SH-SY5Y (cell line): ENCODE data around the gene RANBP17.

Experiments
- GATA2 ChIP-seq: IDR thresholded peaks from 2 replicates; pipeline ENCODE4 v1.6.1; 2011; ENCODE audit warnings: mild to moderate bottlenecking, low read depth, low read length
- GATA3 ChIP-seq: IDR thresholded peaks from 2 replicates; pipeline ENCODE4 v1.6.1; 2011; ENCODE audit warnings: low read depth, mild to moderate bottlenecking, low read length, moderate library complexity

The RANBP17 gene

DNA sequence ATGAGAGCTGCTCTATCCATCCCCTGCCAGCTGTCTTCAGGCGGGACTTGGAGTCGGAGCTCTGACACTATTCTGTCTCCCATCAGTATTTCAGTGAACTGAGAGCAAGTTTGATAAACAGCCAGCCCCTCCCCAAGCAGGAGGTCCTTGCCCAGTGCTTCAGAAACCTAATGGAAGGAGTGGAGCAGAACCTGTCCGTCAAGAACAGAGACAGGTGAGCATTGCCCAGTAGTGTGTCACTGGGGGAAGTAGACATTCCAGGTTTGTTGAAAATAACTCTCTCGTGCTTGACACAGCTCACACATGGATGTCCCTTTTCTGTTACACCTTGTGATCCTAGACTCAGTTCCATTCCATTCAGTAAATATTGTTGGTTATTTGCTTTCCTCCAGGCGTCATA, 434.0 kb downstream of the RANBP17 start:
- TF ChIP-seq GATA3 (no peak), GATA2 (no peak)

DNA sequence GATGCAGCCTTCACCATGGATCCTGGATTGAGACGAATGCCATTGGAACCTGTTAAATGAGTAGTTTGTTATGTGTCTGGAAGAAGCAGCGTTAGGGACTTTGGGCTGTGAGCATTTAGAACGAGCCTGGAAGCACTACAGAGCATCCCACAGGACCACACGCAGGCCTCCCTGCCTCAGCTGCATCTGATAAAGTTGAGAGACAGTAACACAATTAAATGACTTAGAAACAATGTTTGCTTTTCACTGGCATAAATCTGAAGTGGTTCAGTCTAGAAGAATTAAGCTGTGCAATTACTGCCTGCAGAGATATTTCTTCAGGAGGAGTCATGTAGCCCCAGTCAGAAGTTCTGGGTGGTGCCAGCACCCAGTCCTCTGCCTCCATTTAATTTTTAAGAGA, 437.4 kb downstream of the RANBP17 start:
- TF ChIP-seq GATA3 (0 out of 2 replicates have a peak, but pooled peaks have one; percentile 17), GATA2 (peak; percentile 81)

- no peak for TF ChIP-seq GATA2
- no peak for TF ChIP-seq GATA3
These were observed 438.0 kb downstream of the RANBP17 start for GRCh38 chr5:171299851-171300250.

DNA sequence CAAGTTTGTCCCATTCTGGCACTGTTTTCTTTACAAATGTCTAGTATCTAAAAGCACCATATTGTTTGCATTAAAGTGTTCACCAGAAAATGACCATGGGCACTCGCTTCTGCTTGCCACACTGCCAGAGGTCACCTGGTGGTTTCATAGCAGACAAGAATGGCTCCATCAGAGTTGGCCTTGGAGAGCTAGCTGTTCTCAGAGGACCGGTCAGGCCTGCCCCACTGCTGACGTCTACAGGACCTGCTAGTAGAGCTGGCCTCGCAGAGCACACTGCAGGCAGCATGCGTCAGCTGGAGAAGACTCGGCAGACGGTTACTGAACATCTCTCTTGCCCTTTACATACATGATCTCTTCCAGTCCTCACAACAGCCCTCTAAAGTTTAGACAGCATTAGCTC, 438.5 kb downstream of the RANBP17 start:
- no peak for TF ChIP-seq GATA2
- no peak for TF ChIP-seq GATA3

GRCh38 chr5:171306166-171306565, 444.3 kb downstream of the RANBP17 start:
- TF ChIP-seq GATA3 (no peak), GATA2 (no peak)

DNA sequence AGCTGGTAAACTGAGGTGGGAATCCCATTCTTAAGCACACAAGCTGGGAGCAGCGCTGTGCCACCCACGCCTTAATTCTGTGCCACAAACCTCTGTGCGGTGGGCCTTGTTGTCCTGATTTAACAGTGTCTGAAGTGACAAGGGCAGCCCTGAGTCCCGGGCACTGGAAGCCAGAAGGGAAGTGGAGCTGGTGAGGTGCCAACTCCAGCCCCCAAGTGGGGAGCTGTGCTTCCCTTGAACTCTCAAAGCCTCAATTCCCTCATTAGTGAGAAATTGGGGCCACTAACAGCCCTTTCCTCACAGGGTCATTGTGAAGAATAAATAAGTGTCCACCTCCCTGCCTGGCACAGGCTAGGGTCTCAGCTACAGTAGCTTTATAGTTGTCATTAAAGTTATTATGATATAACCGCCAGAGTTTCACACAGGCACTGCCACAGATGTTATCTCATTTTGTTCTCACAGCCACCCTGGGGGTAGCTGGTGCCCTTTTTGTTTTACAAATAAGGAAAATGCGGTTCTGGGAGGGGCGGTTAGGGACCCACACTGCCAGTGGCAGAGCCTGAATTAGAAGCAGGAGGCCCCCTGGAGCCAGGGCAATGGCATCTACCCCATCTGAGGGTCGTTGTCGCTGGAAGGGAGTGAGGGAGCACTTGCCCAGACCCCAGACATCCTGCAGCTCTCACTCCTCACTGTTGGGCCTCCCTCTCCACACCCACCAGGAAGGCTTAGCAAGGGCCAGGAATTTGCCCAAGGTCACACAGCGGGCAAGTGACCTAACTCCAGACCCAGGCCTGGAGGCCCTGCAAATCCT, 445.2 kb downstream of the RANBP17 start:
- peak; percentile 95 for TF ChIP-seq GATA2
- no peak; the same call in 1 of the 2 replicates for TF ChIP-seq GATA3

DNA sequence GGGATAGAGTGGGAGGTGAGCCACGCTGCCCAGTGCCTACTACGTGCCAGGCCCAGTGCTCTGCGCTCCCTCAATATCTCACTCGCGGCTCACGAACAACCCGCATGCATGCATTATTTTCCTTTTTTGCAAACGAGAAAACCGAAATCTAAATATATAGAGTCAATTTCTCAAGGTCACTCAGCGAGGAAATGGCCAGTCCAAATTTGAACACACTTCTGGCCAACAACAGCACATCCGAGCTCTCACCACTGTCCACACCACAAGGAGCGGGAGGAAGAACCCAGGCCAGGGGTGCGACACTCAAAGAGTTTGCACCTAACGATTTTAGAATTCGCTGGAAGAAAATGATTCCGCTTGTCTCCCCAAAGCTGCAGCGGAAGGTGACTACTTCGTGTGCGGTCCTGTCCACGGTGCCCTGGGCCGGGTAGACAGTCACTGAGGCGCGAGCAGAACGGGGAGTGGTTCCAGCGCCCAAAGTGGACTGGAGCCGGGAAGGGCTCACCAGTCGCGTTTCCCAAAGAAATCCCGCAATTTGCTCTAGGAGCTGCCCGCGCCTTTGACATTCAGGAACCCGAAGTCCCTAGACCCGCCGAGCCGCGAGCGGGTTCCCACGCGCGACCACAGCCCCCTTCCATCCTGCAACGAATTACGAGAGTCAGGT, 446.1 kb downstream of the RANBP17 start:
- TF ChIP-seq GATA2 (no peak), GATA3 (no peak)

GRCh38 chr5:171308453-171309275, 446.8 kb downstream of the RANBP17 start, which contains the start of gene TLX3:
Gene TLX3, plus strand, starts transcription at chr5:171309248. Its CDS starts 118 bp downstream, at chr5:171309366.
- TF ChIP-seq GATA2 (no peak), GATA3 (no peak)

DNA sequence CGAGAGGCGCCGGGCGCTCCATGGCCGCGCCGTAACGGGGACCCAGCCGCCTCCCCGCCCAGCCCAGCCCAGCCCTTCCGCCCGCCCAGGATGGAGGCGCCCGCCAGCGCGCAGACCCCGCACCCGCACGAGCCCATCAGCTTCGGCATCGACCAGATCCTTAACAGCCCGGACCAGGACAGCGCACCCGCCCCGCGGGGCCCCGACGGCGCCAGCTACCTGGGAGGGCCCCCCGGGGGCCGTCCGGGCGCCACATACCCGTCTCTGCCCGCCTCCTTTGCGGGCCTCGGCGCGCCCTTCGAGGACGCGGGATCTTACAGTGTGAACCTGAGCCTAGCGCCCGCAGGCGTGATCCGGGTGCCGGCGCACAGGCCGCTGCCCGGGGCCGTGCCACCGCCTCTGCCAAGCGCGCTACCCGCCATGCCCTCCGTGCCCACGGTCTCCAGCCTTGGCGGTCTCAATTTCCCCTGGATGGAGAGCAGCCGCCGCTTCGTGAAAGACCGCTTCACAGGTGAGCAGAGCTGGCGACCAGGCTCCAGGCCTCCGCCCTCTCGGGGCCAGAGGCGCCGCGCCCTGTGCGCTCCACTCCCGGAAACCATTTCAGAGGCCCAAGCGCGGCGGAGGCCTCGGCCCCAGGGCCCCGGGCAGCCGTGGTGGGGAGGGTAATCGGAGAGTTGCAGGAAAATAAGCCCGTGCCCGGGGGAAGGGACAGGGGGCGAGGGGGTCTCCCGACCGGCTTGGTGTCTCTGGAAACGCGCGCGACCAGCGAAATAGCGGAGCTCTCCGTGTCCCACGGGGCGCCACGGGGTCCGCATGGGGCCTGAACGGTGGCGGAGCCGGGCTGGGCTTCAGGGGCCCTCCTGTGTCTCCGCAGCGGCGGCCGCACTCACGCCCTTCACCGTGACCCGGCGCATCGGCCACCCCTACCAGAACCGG, 447.7 kb downstream of the RANBP17 start:
- no peak for TF ChIP-seq GATA3

DNA sequence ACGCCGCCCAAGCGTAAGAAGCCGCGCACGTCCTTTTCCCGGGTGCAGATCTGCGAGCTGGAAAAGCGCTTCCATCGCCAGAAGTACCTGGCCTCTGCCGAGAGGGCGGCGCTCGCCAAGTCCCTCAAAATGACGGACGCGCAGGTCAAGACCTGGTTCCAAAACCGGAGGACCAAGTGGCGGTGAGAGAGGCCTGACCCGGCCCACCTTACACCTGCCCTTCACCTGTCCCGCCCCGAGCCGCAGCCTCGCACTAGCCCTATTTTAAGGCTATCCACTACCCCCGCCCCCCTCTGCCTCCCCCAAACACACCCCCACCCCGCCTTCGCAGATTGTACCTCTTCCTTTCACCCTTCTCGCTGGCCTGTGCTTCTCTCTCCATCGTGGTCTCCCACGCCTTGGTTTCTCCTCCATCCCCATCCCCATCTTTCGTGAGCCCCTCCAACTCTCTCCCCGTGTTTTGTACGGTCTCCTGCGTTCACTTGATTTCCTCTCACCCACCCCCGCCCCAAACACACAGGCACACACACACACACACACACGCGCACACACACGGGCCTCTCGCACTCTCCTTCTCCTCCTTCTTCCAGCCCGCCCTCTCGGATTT, 448.5 kb downstream of the RANBP17 start:
- TF ChIP-seq GATA3 (no peak), GATA2 (no peak)

DNA sequence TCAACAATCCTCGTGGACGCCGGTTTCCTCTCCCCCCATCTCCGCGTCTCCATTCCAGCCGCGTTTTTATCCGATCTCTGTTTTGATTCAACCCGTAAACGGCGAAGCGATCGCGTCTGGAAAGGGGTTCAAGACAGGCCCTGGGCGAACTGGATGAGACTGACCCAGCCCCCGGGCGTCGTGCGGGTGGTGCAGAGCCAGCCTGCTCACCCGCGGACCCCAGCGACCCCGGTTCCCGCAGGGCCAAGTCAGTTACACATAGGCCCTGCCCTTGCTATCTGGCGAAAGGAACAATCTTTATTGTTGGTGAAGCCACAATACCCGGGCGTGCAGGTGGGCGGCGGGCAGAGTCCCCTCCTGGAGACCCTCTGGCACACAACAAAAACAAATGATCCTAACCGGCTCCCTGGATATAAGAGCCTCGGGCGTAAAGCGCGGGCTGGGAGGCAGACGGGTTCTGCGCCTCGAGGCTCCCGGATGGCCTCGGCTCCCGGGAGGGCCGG, 449.1 kb downstream of the RANBP17 start:
- TF ChIP-seq GATA2, result no peak
- TF ChIP-seq GATA3, result no peak

DNA sequence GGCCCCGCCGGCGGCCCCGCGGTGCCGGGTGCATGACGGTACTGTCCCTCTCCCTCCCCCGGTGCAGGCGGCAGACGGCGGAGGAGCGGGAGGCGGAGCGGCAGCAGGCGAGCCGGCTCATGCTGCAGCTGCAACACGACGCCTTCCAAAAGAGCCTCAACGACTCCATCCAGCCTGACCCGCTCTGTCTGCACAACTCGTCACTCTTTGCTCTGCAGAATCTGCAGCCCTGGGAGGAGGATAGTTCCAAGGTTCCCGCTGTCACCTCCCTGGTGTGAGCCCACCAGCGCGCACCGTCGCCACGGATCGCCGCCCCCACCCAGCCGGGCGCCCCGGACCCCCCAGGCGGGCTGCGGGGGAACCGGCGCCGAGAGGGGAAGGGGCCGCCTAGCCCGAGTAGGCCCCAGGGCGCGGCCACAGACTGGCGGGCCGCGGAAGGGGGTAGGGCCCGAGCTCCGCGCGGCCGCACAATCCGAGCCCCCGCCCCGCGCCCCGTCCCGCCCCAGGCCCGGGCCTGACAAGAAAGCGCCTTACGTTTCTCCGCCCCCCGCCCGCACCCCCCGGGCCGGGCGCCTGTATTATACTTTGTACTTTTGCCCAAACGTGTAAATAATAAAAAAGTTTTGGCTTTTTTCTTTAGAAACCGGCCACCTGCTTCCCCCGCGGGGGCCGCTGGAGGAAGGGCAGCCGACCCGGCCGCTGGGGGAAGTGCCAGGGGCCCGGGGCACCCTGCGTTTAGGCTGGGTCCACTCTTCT, 449.7 kb downstream of the RANBP17 start:
- TF ChIP-seq GATA3 (no peak), GATA2 (no peak)
